H1 (cell line): ENCODE measurements around the gene SMYD5. TPM values are rescaled to one million over a fixed set of nuclear protein-coding genes. Genes with fewer than 3 reads are reported as not detected.

ENCODE experiments used
- CTCF ChIA-PET: fragments of 300-600 bp; sonication (Branson Sonifier 250); formaldehyde crosslinking; loops from one replicate; lab custom pipeline; 2021; ENCODE audit not compliant: partially characterized antibody; lab: Charles Lee
- POLR2A ChIA-PET: fragments of 300-600 bp; sonication (Branson Sonifier 250); formaldehyde crosslinking; loops from one replicate; lab custom pipeline; 2021; ENCODE audit warnings: inconsistent platforms; ENCODE audit not compliant: partially characterized antibody; lab: Charles Lee
- DNase-seq, 2 experiments: peaks; one replicate each; pipeline versions ENCODE4 v3.0.0 to v3.0.0-alpha.2; 2010 to 2022; ENCODE audit warnings: low spot score in 2 of 2, low read depth in 1 of 2, mixed read lengths in 1 of 2
- FAIRE-seq: peaks from 2 replicates; lab custom pipeline; 2011; peaks lifted over from hg19 to GRCh38; lab: Jason Lieb, UNC
- H2AFZ ChIP-seq: 2 replicates; pipeline ENCODE4 v1.8.1; 2012; ENCODE audit warnings: low read length, inconsistent platforms
- H2AK5ac ChIP-seq: 2 replicates; pipeline ENCODE4 v1.6.1; 2013; ENCODE audit warnings: low read depth, low read length
- H2BK120ac ChIP-seq: replicated peaks from 2 replicates; pipeline ENCODE3; 2013; ENCODE audit warnings: low read depth, low read length, inconsistent platforms
- H2BK12ac ChIP-seq: 2 replicates; pipeline ENCODE4 v1.6.1; 2013; ENCODE audit warnings: low read depth, low read length
- H2BK15ac ChIP-seq: 2 replicates; pipeline ENCODE4 v1.6.1; 2013; ENCODE audit warnings: low read length
- H2BK20ac ChIP-seq: 2 replicates; pipeline ENCODE4 v1.6.1; 2013; ENCODE audit warnings: low read length
- H2BK5ac ChIP-seq: 2 replicates; pipeline ENCODE4 v1.6.1; 2013; ENCODE audit warnings: low read depth, low read length
- H3K14ac ChIP-seq: 2 replicates; pipeline ENCODE4 v1.6.1; 2013; ENCODE audit warnings: inconsistent platforms; ENCODE audit not compliant: insufficient read length
- H3K18ac ChIP-seq: 2 replicates; pipeline ENCODE4 v1.6.1; 2013; ENCODE audit warnings: low read length; ENCODE audit errors: extremely low read depth
- H3K23ac ChIP-seq: 2 replicates; pipeline ENCODE4 v1.6.1; 2013; ENCODE audit warnings: inconsistent platforms; ENCODE audit not compliant: insufficient read length
- H3K23me2 ChIP-seq: 2 replicates; pipeline ENCODE4 v1.6.1; 2013; ENCODE audit warnings: low read depth, low read length
- H3K27ac ChIP-seq: 2 replicates; pipeline ENCODE4 v1.6.1; 2011; ENCODE audit warnings: low read depth, low read length, inconsistent platforms
- H3K27me3 ChIP-seq, 4 experiments: replicated peaks in 1 of 4; 1 replicate in 1 of 4; 2 replicates in 3 of 4; pipeline versions ENCODE4 v1.6.1 to v1.8.1; 2011 to 2013; ENCODE audit warnings: low read length in 3 of 4, mild to moderate bottlenecking in 3 of 4, inconsistent platforms in 2 of 4, mixed read lengths in 2 of 4, moderate library complexity in 1 of 4; ENCODE audit not compliant: control insufficient read depth in 3 of 4, insufficient read depth in 3 of 4; ENCODE audit errors: extremely low read depth in 1 of 4
- H3K36me3 ChIP-seq, 4 experiments: 2 replicates each; pipeline versions ENCODE4 v1.6.1 to v1.8.1; 2011 to 2013; ENCODE audit warnings: mild to moderate bottlenecking in 4 of 4, low read length in 3 of 4, moderate library complexity in 2 of 4, control low read depth in 1 of 4, inconsistent platforms in 1 of 4; ENCODE audit not compliant: insufficient read depth in 4 of 4, control insufficient read depth in 2 of 4
- H3K4ac ChIP-seq: replicated peaks from 2 replicates; pipeline ENCODE3; 2013; ENCODE audit warnings: low read length, low read depth, mixed read lengths, inconsistent platforms; ENCODE audit not compliant: insufficient read length
- H3K4me1 ChIP-seq, 4 experiments: replicated peaks in 1 of 4; 1 replicate in 1 of 4; 2 replicates in 3 of 4; pipeline versions ENCODE4 v1.6.1 to v1.8.1; 2011 to 2013; ENCODE audit warnings: low read length in 3 of 4, inconsistent platforms in 2 of 4, mixed read lengths in 1 of 4; ENCODE audit not compliant: insufficient read depth in 4 of 4, control insufficient read depth in 3 of 4
- H3K4me2 ChIP-seq, 2 experiments: 2 replicates each; pipeline versions ENCODE4 v1.6.1 to v1.8.1; 2011 to 2013; ENCODE audit warnings: low read depth in 2 of 2, low read length in 2 of 2, control low read depth in 1 of 2, inconsistent platforms in 1 of 2, mild to moderate bottlenecking in 1 of 2; ENCODE audit not compliant: insufficient read depth in 1 of 2
- H3K4me3 ChIP-seq, 4 experiments: fragments of 200-600, 300-600 bp in 1 of 4; sonication (generic), shearing (Covaris generic), sonication (Bioruptor Twin) in 1 of 4; 2 replicates each; pipeline versions ENCODE4 v1.5.1 to v1.8.1; 2011 to 2016; ENCODE audit warnings: low read length in 4 of 4, low read depth in 3 of 4, control low read depth in 2 of 4, inconsistent platforms in 2 of 4, mild to moderate bottlenecking in 2 of 4, mixed read lengths in 1 of 4, moderate library complexity in 1 of 4; ENCODE audit not compliant: insufficient read depth in 2 of 4; ENCODE audit errors: extremely low read depth in 1 of 4
- H3K56ac ChIP-seq: replicated peaks from 2 replicates; pipeline ENCODE3; 2013; ENCODE audit warnings: low read depth, mild to moderate bottlenecking, mixed read lengths, low read length, inconsistent platforms; ENCODE audit not compliant: insufficient read length
- H3K79me1 ChIP-seq: 2 replicates; pipeline ENCODE4 v1.6.1; 2013; ENCODE audit warnings: low read depth, low read length, control low read depth
- H3K79me2 ChIP-seq, 2 experiments: 2 replicates each; pipeline versions ENCODE4 v1.6.1 to v1.8.1; 2012 to 2013; ENCODE audit warnings: low read length in 2 of 2, mild to moderate bottlenecking in 2 of 2, inconsistent platforms in 1 of 2; ENCODE audit not compliant: insufficient read depth in 2 of 2, control insufficient read depth in 1 of 2
- H3K9ac ChIP-seq, 4 experiments: replicated peaks in 1 of 4; 1 replicate in 1 of 4; 2 replicates in 3 of 4; pipeline versions ENCODE4 v1.6.1 to v1.8.1; 2011 to 2013; ENCODE audit warnings: low read depth in 3 of 4, low read length in 3 of 4, control low read depth in 2 of 4, mild to moderate bottlenecking in 2 of 4, moderate library complexity in 2 of 4, inconsistent platforms in 1 of 4; ENCODE audit errors: extremely low read depth in 1 of 4
- H3K9me3 ChIP-seq, 2 experiments: 2 replicates each; pipeline versions ENCODE4 v1.6.1 to v1.8.1; 2012 to 2013; ENCODE audit warnings: mild to moderate bottlenecking in 2 of 2, moderate library complexity in 2 of 2, control low read depth in 1 of 2, inconsistent platforms in 1 of 2, low read depth in 1 of 2, low read length in 1 of 2, mixed read lengths in 1 of 2; ENCODE audit not compliant: insufficient read depth in 2 of 2
- H4K20me1 ChIP-seq, 2 experiments: replicated peaks in 1 of 2; 2 replicates each; pipeline versions ENCODE3 to v1.8.1; 2011 to 2013; ENCODE audit warnings: inconsistent platforms in 2 of 2, low read length in 2 of 2, mild to moderate bottlenecking in 1 of 2; ENCODE audit not compliant: insufficient read depth in 2 of 2, control insufficient read depth in 1 of 2
- H4K5ac ChIP-seq: 2 replicates; pipeline ENCODE4 v1.6.1; 2013; ENCODE audit warnings: low read length, low read depth, mixed read lengths, inconsistent platforms; ENCODE audit not compliant: insufficient read length
- H4K8ac ChIP-seq: 2 replicates; pipeline ENCODE4 v1.8.0; 2013; ENCODE audit warnings: mild to moderate bottlenecking, moderate library complexity, low read length, inconsistent platforms; ENCODE audit not compliant: insufficient read depth; ENCODE audit errors: extremely low read depth
- H4K91ac ChIP-seq: replicated peaks from 2 replicates; pipeline ENCODE3; 2013; ENCODE audit warnings: low read length, mixed read lengths, inconsistent platforms; ENCODE audit not compliant: insufficient read length
- CREB1 ChIP-seq: IDR thresholded peaks from 2 replicates; pipeline ENCODE4 v1.6.1; 2012; ENCODE audit warnings: inconsistent platforms
- EZH2 ChIP-seq: fragments of 200-600 bp; sonication (generic); IDR thresholded peaks from 2 replicates; pipeline ENCODE4 v1.7.1; 2012; ENCODE audit warnings: low read depth, mild to moderate bottlenecking, moderate library complexity, low read length, inconsistent platforms; ENCODE audit not compliant: severe bottlenecking
- JUND ChIP-seq: IDR thresholded peaks from 2 replicates; pipeline ENCODE4 v1.6.1; 2011; ENCODE audit warnings: mild to moderate bottlenecking, improper control_type of control experiment, low read length
- SAP30 ChIP-seq: fragments of 300-600 bp; sonication (generic); IDR thresholded peaks from 2 replicates; pipeline ENCODE4 v1.7.1; 2012; ENCODE audit warnings: low read length, moderate library complexity, mild to moderate bottlenecking, inconsistent platforms; ENCODE audit not compliant: insufficient read depth, insufficient replicate concordance
- SUZ12 ChIP-seq: fragments of 200-600 bp; sonication (generic); IDR thresholded peaks from 2 replicates; pipeline ENCODE4 v1.6.1; 2012; ENCODE audit warnings: mild to moderate bottlenecking, inconsistent platforms, low read length, moderate library complexity, mixed read lengths
- WGBS, 2 experiments: shearing (Covaris generic) in 1 of 2; methylation state at CpG; one replicate each; pipeline versions ENCODE4 v1.1.6 to v1.1.7; 2013 to 2015; ENCODE audit warnings: low lambda C conversion rate in 2 of 2, mixed read lengths in 2 of 2, inconsistent platforms in 1 of 2, low coverage in 1 of 2, missing lambda C conversion rate in 1 of 2; ENCODE audit not compliant: insufficient replicate concordance in 2 of 2, insufficient coverage in 1 of 2, insufficient read length in 1 of 2; ENCODE audit errors: extremely low coverage in 1 of 2, missing lambda C conversion rate in 1 of 2; 5-methylcytosine and 5-hydroxymethylcytosine counted together
- polyA plus RNA-seq, 7 experiments: library from polyadenylated mRNA; depleted of rRNA in 3 of 7; stranded (reverse) in 5 of 7; unstranded in 2 of 7; fragments of >200 nt in 5 of 7; fragments of 200-250 nt in 2 of 7; gene quantifications; 1 replicate in 5 of 7; 2 replicates in 1 of 7; 4 replicates in 1 of 7; pipeline versions ENCODE4 v1.2.1 to v1.2.3, GENCODE V29; 2011 to 2013; ENCODE audit warnings: missing spikeins in 2 of 7, mixed read lengths in 2 of 7
- total RNA-seq: library from RNA; stranded (reverse); fragmentation: NEBNext Ultra II Directional; extraction: Animal tissue kit (Norgen Biotek cat#: 25700); gene quantifications from 2 replicates; pipeline ENCODE4 v1.2.1, GENCODE V29; 2021

The SMYD5 gene
- total and polyA plus RNA-seq, 2 of the 8 experiments (the other 6 are each of a cell fraction or from before 2014, with no cell fraction given), result 35.2 to 56.7 TPM

GRCh38 chr2:73176205-73176880, 37.7 kb upstream of the SMYD5 start:
- POLR2A ChIA-PET, result interaction anchor here (1.8 to 2.5 kb wide), 3 partner anchors 37 to 105 kb away, joined by 6 to 16 read pairs (median 7); partner anchors contain the start of genes SFXN5 and SMYD5
- Histone ChIP-seq H4K5ac (no peak overlapping the region), H4K20me1 (peaks cover 4 to 6% of the 10 kb centered on the region in 2 experiments), H2BK15ac (no peak overlapping the region), H2BK12ac (no peak overlapping the region), H3K56ac (no peak overlapping the region), H4K8ac (peak overlapping the region; percentile 82; the same call in 1 of the 2 replicates), H3K9me3 (no peaks in the 10 kb centered on the region), H3K36me3 (no peaks in the 10 kb centered on the region), H3K4me2 (peak overlapping the region; percentile 7 to 84), H3K79me2 (no peaks in the 10 kb centered on the region), H3K4ac (peak overlapping the region; percentile 69), H3K27ac (no peak overlapping the region), H3K4me1 (peaks cover 2 to 23% (median 11%) of the 10 kb centered on the region in 4 experiments; a peak in 6 of 7 replicates), H3K9ac (peak overlapping the region in 1 of 4 experiments; percentile 6; a peak in 1 of 7 replicates), H3K23me2 (peaks cover 23% of the 10 kb centered on the region; the same call in 1 of the 2 replicates), H2BK5ac (no peak overlapping the region), H3K18ac (peak overlapping the region; percentile 71; the same call in 1 of the 2 replicates), H3K14ac (no peak overlapping the region), H2BK20ac (peak overlapping the region; percentile 10; the same call in 1 of the 2 replicates), H3K4me3 (peak overlapping the region; percentile 24 to 64 (median 54)), H4K91ac (peak overlapping the region; percentile 30), H2BK120ac (no peak overlapping the region), H2AK5ac (no peak overlapping the region), H3K27me3 (peaks cover 22 to 59% (median 45%) of the 10 kb centered on the region in 4 experiments), H3K23ac (no peak overlapping the region), H3K79me1 (no peaks in the 10 kb centered on the region), H2AFZ (peak overlapping the region; percentile 69; the same call in 1 of the 2 replicates)
- CTCF ChIA-PET, result interaction anchor here (0.8 to 6.5 kb wide), 62 partner anchors 11 to 315 kb away, joined by 3 to 92 read pairs (median 6); partner anchors contain the start of genes EMX1, NOTO, PRADC1 and RAB11FIP5
- FAIRE-seq (no peak), DNase-seq (peak in 1 of 2 experiments; percentile 73)
- TF ChIP-seq CREB1 (no peak), SUZ12 (peak; percentile 77), JUND (no peak), EZH2 (peak; percentile 68), SAP30 (no peak)
- WGBS, 2 experiments, result 2% methylated on average over 24 of the region's 31 CpGs; no CpG with 5 or more reads in 1 of the 2 experiments
